Activated CD4-positive, alpha-beta memory T cell treated with anti-CD3 and anti-CD28 coated beads for 36 hours (primary cell): Measurements from ENCODE around the gene RBM25. TPM values are rescaled to one million over a fixed set of nuclear protein-coding genes. Genes with fewer than 3 reads are reported as not detected.
"Not testable (repeated sequence)": the region's sequence is repeated elsewhere in the genome, so short reads cannot be mapped to it uniquely, and the experiment has no call there.

Experiments
- CTCF ChIA-PET: fragments of 350-600 bp; sonication (Branson Sonifier 250); formaldehyde crosslinking; loops from one replicate; lab custom pipeline; 2021; ENCODE audit warnings: antibody characterized with exemption, inconsistent platforms; lab: Charles Lee
- POLR2A ChIA-PET: fragments of 350-600 bp; sonication (Branson Sonifier 250); formaldehyde crosslinking; loops from one replicate; lab custom pipeline; 2021; ENCODE audit warnings: antibody characterized with exemption; lab: Charles Lee
- DNase-seq: peaks from one replicate; pipeline ENCODE4 v3.0.0-alpha.2; 2020
- H3K27ac Mint-ChIP-seq: one replicate; pipeline ENCODE4 v1.8.0; 2021; ENCODE audit warnings: mixed read lengths
- H3K27me3 Mint-ChIP-seq: one replicate; pipeline ENCODE4 v1.8.0; 2021; ENCODE audit warnings: mixed read lengths
- H3K36me3 Mint-ChIP-seq: one replicate; pipeline ENCODE4 v1.8.0; 2021; ENCODE audit warnings: mixed read lengths
- H3K4me1 Mint-ChIP-seq: one replicate; pipeline ENCODE4 v1.8.0; 2021; ENCODE audit warnings: low read depth, mixed read lengths
- H3K4me3 Mint-ChIP-seq: one replicate; pipeline ENCODE4 v1.8.0; 2021; ENCODE audit warnings: mild to moderate bottlenecking, mixed read lengths
- H3K9me3 Mint-ChIP-seq: one replicate; pipeline ENCODE4 v1.8.0; 2021; ENCODE audit warnings: mixed read lengths
- intact Hi-C: fragments of 100-400 bp; cut with micrococcal nuclease; formaldehyde crosslinking; loops from one replicate; pipeline ENCODE4 v1.15.1; 2023
- total RNA-seq, 2 experiments: library from RNA; stranded (reverse); gene quantifications; one replicate each; pipeline ENCODE4 v1.2.3, GENCODE V29; 2021

RBM25 gene
- total RNA-seq, 2 experiments from 2014 or later: 89.6 to 97.9 TPM

- intact Hi-C loops: no loop called here
- ChIA-PET CTCF (interaction anchor here (0.6 kb wide), 1 partner anchor 30 kb away, joined by 3 read pairs; no protein-coding TSS in a partner anchor), POLR2A (no interaction called here)
- Mint-ChIP-seq H3K4me3 (no peak overlapping the region), H3K9me3 (no peaks in the 10 kb centered on the region), H3K4me1 (peaks cover 37% of the 10 kb centered on the region), H3K36me3 (peaks cover 1% of the 10 kb centered on the region), H3K27ac (no peak overlapping the region), H3K27me3 (no peaks in the 10 kb centered on the region)
- no peak for DNase-seq
Observed at GRCh38 chr14:73142216-73142615, 83.9 kb downstream of the RBM25 start.

GRCh38 chr14:73143003-73143402 lies 84.7 kb downstream of the RBM25 start:
- no peak for DNase-seq
- no peak overlapping the region for H3K4me3 Mint-ChIP-seq
- no peaks in the 10 kb centered on the region for H3K36me3 Mint-ChIP-seq
- intact Hi-C loops: no loop called here
- no peaks in the 10 kb centered on the region for H3K27me3 Mint-ChIP-seq
- no peak overlapping the region for H3K27ac Mint-ChIP-seq
- H3K9me3 Mint-ChIP-seq: no peaks in the 10 kb centered on the region
- ChIA-PET CTCF (no interaction called here), POLR2A (no interaction called here)
- H3K4me1 Mint-ChIP-seq: peaks cover 32% of the 10 kb centered on the region

- H3K4me1 Mint-ChIP-seq: peaks cover 32% of the 10 kb centered on the region
- H3K9me3 Mint-ChIP-seq: no peaks in the 10 kb centered on the region
- intact Hi-C loops: no loop called here
- no peaks in the 10 kb centered on the region for H3K36me3 Mint-ChIP-seq
- H3K27ac Mint-ChIP-seq: no peak overlapping the region
- DNase-seq: no peak
- ChIA-PET POLR2A (no interaction called here), CTCF (interaction anchor here (0.7 kb wide), 1 partner anchor 24 kb away, joined by 3 read pairs; no protein-coding TSS in a partner anchor)
- H3K27me3 Mint-ChIP-seq: no peaks in the 10 kb centered on the region
- no peak overlapping the region for H3K4me3 Mint-ChIP-seq
Observed at GRCh38 chr14:73143617-73144016, 85.3 kb downstream of the RBM25 start.

GRCh38 chr14:73145371-73145770 lies 87.0 kb downstream of the RBM25 start:
- Mint-ChIP-seq H3K36me3 (peaks cover 7% of the 10 kb centered on the region), H3K4me3 (no peak overlapping the region), H3K27me3 (no peaks in the 10 kb centered on the region), H3K27ac (no peak overlapping the region), H3K9me3 (no peaks in the 10 kb centered on the region), H3K4me1 (peaks cover 30% of the 10 kb centered on the region)
- DNase-seq: no peak
- ChIA-PET CTCF (no interaction called here), POLR2A (no interaction called here)
- intact Hi-C loops: no loop called here

GRCh38 chr14:73146111-73146510 lies 87.8 kb downstream of the RBM25 start:
- ChIA-PET CTCF (no interaction called here), POLR2A (no interaction called here)
- no peak overlapping the region for H3K27ac Mint-ChIP-seq
- peaks cover 25% of the 10 kb centered on the region for H3K4me1 Mint-ChIP-seq
- intact Hi-C loops: no loop called here
- H3K36me3 Mint-ChIP-seq: peaks cover 7% of the 10 kb centered on the region
- H3K27me3 Mint-ChIP-seq: no peaks in the 10 kb centered on the region
- H3K4me3 Mint-ChIP-seq: no peak overlapping the region
- no peak for DNase-seq
- no peaks in the 10 kb centered on the region for H3K9me3 Mint-ChIP-seq

GRCh38 chr14:73149753-73150152 lies 91.4 kb downstream of the RBM25 start:
- ChIA-PET CTCF (interaction anchor here (2.0 kb wide), 1 partner anchor 23 kb away, joined by 8 read pairs; no protein-coding TSS in a partner anchor), POLR2A (no interaction called here)
- no peaks in the 10 kb centered on the region for H3K27me3 Mint-ChIP-seq
- H3K9me3 Mint-ChIP-seq: no peaks in the 10 kb centered on the region
- no peak overlapping the region for H3K4me3 Mint-ChIP-seq
- peaks cover 5% of the 10 kb centered on the region for H3K4me1 Mint-ChIP-seq
- no peak overlapping the region for H3K27ac Mint-ChIP-seq
- intact Hi-C loops: no loop called here
- no peak for DNase-seq
- peaks cover 7% of the 10 kb centered on the region for H3K36me3 Mint-ChIP-seq

GRCh38 chr14:73153272-73153671 lies 94.9 kb downstream of the RBM25 start:
- Mint-ChIP-seq H3K36me3 (peaks cover 12% of the 10 kb centered on the region), H3K4me3 (no peak overlapping the region), H3K27ac (no peak overlapping the region), H3K4me1 (no peaks in the 10 kb centered on the region), H3K27me3 (no peaks in the 10 kb centered on the region), H3K9me3 (no peaks in the 10 kb centered on the region)
- CTCF ChIA-PET: no interaction called here
- DNase-seq: no peak
- intact Hi-C loops: no loop called here
- POLR2A ChIA-PET: no interaction called here

GRCh38 chr14:73162251-73162650 lies 103.9 kb downstream of the RBM25 start:
- intact Hi-C loops: no loop called here
- Mint-ChIP-seq H3K36me3 (peaks cover 22% of the 10 kb centered on the region), H3K27ac (no peak overlapping the region), H3K4me1 (no peaks in the 10 kb centered on the region), H3K4me3 (no peak overlapping the region), H3K27me3 (no peaks in the 10 kb centered on the region), H3K9me3 (no peaks in the 10 kb centered on the region)
- no peak for DNase-seq
- ChIA-PET CTCF (interaction anchor here (0.6 kb wide), 1 partner anchor 513 kb away, joined by 4 read pairs; no protein-coding TSS in a partner anchor), POLR2A (no interaction called here)

- ChIA-PET POLR2A (no interaction called here), CTCF (interaction anchor here (1.1 kb wide), 1 partner anchor 129 kb away, joined by 5 read pairs; no protein-coding TSS in a partner anchor)
- Mint-ChIP-seq H3K27me3 (no peaks in the 10 kb centered on the region), H3K36me3 (peaks cover 19% of the 10 kb centered on the region), H3K9me3 (no peaks in the 10 kb centered on the region), H3K4me3 (no peak overlapping the region), H3K27ac (no peak overlapping the region), H3K4me1 (no peaks in the 10 kb centered on the region)
- intact Hi-C loops: no loop called here
- no peak for DNase-seq
Observed at GRCh38 chr14:73166399-73166798, 108.1 kb downstream of the RBM25 start.

- CTCF ChIA-PET: interaction anchor here (0.5 to 0.7 kb wide), 3 partner anchors 24 to 304 kb away, joined by 3 read pairs; no protein-coding TSS in a partner anchor
- intact Hi-C loops: no loop called here
Observed at GRCh38 chr14:73167727-73168126, 109.4 kb downstream of the RBM25 start.

GRCh38 chr14:73168274-73168673 lies 109.9 kb downstream of the RBM25 start:
- Mint-ChIP-seq H3K9me3 (no peaks in the 10 kb centered on the region), H3K36me3 (peaks cover 22% of the 10 kb centered on the region), H3K4me1 (no peaks in the 10 kb centered on the region), H3K27me3 (no peaks in the 10 kb centered on the region), H3K27ac (no peak overlapping the region), H3K4me3 (no peak overlapping the region)
- intact Hi-C loops: no loop called here
- POLR2A ChIA-PET: no interaction called here
- CTCF ChIA-PET: interaction anchor here (0.7 kb wide), 1 partner anchor 303 kb away, joined by 3 read pairs; no protein-coding TSS in a partner anchor
- DNase-seq: no peak

More at GRCh38 chr14:73167727-73168126, 109.4 kb downstream of the RBM25 start:
- Mint-ChIP-seq H3K27me3 (no peaks in the 10 kb centered on the region), H3K36me3 (peaks cover 20% of the 10 kb centered on the region), H3K4me3 (no peak overlapping the region), H3K4me1 (no peaks in the 10 kb centered on the region), H3K27ac (no peak overlapping the region), H3K9me3 (no peaks in the 10 kb centered on the region)
- no peak for DNase-seq
- POLR2A ChIA-PET: interaction anchor here (0.6 kb wide), 1 partner anchor 200 kb away, joined by 3 read pairs; no protein-coding TSS in a partner anchor

GRCh38 chr14:73168691-73169090 lies 110.4 kb downstream of the RBM25 start:
- Mint-ChIP-seq H3K4me1 (no peaks in the 10 kb centered on the region), H3K4me3 (no peak overlapping the region), H3K36me3 (peaks cover 24% of the 10 kb centered on the region), H3K27me3 (no peaks in the 10 kb centered on the region), H3K9me3 (no peaks in the 10 kb centered on the region), H3K27ac (no peak overlapping the region)
- POLR2A ChIA-PET: no interaction called here
- intact Hi-C loops: no loop called here
- no peak for DNase-seq
- CTCF ChIA-PET: no interaction called here

GRCh38 chr14:73169855-73170254 lies 111.5 kb downstream of the RBM25 start:
- CTCF ChIA-PET: not testable (repeated sequence)

More at GRCh38 chr14:73169855-73170254, 111.5 kb downstream of the RBM25 start:
- intact Hi-C loops: loop anchor here (10.0 kb wide), 1 partner anchor 125 kb away; no protein-coding TSS in a partner anchor
- H3K27ac Mint-ChIP-seq, DNase-seq, H3K4me3 Mint-ChIP-seq, H3K4me1 Mint-ChIP-seq, POLR2A ChIA-PET, H3K9me3 Mint-ChIP-seq, H3K27me3 Mint-ChIP-seq: not testable (repeated sequence)
- peaks cover 29% of the 10 kb centered on the region for H3K36me3 Mint-ChIP-seq
